DMS114 treated with DMSO at 0.1 percent for 48 hours (cell line): Measurements from ENCODE around the gene EMC10.
A peak's percentile ranks its signal among the peaks of the same experiment; 100 is the strongest.

Experiments used
- DNase-seq: peaks from one replicate; lab custom pipeline; 2025; ENCODE audit not compliant: unreplicated experiment; lab: John Stamatoyannopoulos, UW

Gene EMC10

DNA sequence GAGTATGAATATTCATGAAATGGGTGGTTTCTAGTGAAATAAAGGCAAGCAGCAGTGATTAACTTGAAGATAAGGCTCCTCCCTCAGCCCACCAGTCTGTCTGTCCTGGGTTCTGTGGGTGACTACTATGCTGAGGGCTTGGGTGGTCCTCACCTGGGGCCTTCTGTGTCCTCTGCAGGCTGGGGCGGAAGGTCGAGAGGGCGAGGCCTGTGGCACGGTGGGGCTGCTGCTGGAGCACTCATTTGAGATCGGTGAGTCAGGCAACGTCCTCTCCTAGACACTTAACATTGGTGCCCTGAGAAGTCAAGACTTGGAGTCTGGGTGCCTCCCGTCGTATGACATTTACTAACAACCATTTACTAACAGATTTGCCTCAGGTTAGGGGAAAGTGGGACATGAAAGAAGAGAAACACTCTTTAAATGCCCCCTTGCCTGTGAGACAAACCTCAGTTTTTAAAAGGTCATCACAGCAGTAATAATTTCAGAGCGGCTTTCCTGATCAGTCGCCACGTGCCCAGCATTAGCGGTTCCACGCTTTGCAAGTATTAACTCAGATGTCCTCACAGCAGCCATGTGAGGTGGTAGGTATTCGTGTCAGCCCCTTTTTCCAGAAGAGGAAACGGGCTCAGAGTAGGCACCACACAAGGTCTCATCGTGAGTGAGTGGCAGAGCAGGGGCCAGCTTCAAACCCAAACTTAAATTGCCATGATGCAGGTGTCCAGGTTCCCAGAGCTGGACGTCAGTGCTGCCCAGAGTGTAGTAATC lies 1.6 kb downstream of the EMC10 start:
- no peak for DNase-seq

DNA sequence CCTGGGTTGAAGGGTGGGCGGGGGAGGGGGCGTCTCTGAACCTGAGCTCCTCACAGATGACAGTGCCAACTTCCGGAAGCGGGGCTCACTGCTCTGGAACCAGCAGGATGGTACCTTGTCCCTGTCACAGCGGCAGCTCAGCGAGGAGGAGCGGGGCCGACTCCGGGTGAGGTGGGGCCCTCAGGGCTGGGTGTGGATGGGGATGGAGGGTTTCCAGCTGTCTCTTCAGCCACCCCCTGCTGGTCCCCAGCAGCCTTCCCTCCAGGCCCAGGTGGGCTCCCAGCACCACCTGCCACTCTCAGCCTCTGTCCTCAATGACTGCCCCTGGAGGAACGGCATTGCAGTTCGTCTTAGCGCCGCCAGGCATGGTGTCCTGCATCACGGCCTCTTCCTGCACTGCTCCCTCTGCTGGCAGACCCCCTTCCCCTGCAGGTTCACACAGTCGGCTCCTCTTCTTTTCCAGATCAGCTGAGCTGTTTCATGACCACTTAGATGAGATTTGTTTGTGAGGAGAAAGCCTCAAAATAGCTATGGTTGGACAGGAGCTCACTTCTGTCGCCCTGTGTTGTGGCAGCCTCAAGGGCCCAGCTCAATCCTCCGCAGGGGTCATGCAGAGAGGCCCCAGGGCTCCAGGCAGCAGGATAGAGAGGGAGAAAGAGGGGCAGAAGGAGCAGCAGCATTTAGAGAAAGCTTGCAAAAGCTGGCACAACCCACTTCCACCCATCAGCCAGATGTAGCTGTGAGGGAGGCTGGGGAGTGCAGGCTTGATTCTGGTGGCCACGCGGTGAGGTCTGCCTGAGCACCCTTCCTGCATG lies 2.8 kb downstream of the EMC10 start:
- peak; percentile 31 for DNase-seq

GRCh38 chr19:50479761-50480251 lies 3.5 kb downstream of the EMC10 start:
- no peak for DNase-seq

GRCh38 chr19:50480281-50481111 lies 4.2 kb downstream of the EMC10 start:
- no peak for DNase-seq

- no peak for DNase-seq
Measured at GRCh38 chr19:50481351-50482149, 5.2 kb downstream of the EMC10 start.

DNA sequence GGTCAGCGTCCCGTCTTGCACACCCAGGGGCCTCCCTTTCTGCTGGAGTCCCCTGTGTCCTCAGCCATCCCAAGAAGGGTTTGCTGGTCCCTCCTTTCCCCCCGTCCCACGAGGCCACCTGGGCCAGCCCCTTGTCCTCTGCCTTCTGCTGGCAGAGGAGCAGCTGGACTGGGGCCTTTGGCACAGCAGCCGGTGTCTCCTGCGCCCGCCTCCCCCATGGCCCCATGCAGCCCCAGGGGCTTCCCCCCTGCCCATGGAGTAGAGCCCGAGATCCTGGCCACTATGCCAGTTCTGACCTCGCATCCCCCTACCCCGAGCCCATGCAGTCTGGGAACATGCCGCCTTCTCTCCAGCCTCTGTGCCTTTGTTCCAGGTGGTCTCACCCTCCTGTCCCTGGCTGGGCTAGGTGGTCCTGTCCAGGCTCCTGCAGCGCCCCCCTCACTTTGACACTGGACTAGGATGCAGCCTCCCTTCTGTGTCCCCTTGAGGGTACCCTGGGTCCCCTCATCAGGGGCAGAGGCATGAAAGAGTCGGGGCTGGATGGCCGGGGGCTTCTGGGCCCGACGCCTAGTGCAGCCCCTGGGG lies 6.1 kb downstream of the EMC10 start:
- no peak for DNase-seq

- DNase-seq = no peak
Measured at GRCh38 chr19:50482916-50483315, 6.6 kb downstream of the EMC10 start.

- DNase-seq = no peak
Measured at GRCh38 chr19:50485284-50485955, 9.1 kb downstream of the EMC10 start.

DNA sequence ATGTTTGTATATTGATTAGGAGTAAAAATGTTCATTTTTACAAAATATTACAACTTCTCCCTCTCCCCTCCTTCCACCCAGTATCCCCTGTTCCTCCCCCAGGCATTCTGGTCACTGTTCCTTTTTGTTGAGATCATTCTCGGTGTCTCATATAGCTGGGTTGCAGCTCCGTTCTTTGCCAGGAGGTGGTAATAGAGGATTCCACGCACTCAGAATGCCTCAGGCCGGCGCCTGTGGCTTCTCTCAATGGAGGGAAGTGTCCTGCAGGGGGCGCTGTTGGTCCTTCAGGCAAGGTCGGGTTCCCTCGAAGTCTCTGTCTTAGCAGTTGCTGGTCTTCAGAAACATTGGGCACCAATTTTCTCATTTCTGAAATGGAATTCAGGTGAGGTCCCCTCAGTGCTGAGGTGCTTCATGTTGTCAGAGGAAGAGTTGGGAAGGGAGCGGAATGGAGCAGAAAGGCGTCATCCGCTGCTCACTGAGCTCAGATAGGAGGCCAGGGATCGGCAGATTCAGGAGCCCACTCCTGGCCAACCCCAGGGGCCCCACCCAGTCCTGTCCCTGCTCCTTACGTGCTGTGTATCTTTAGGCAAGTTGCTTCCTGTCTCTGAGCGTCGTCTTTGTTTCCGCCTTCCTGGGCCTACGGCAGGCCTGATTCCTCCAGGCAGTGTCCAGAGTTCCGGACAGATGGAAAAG lies 10.7 kb downstream of the EMC10 start:
- DNase-seq = no peak

DNA sequence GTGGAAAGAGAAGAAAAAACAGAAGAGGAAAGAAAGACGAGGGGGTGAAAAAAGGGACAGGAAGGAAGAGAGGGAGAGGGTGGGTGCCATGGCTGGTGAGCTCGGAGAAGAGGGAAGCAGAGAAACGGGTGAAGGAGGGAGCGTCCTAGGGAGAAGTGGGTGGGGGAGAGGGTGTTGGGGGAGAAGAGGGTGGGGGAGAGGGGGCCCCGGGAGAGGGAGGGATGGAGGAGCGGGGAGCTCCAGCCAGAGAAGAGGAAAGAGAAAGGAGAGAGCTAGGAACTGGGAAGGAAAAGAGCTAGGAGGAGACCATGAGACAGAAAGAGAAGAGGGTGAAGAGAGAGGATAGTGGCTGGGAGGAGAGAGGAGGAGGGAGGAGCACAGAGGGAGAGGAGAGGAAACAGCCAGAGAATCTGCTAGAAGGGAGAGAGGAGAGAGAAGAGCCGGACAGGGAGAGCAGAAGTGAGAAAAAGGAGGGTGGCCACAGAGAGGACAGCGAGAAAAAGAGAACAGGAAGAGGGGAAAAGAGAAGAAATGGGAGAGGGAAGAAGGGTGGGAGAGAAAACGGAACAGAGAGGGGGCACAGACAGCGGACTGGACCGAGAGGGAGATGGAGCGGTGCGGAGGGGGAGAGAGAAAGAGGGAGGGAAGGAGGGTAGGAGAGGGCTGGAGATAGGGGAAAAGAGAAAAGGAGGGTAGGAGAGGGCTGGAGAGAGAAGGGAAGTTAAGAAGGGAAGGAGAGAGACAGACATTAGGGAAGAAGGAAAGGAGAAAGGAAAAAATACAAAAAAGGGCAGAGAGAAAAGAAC lies 12.3 kb downstream of the EMC10 start:
- DNase-seq = no peak

DNA sequence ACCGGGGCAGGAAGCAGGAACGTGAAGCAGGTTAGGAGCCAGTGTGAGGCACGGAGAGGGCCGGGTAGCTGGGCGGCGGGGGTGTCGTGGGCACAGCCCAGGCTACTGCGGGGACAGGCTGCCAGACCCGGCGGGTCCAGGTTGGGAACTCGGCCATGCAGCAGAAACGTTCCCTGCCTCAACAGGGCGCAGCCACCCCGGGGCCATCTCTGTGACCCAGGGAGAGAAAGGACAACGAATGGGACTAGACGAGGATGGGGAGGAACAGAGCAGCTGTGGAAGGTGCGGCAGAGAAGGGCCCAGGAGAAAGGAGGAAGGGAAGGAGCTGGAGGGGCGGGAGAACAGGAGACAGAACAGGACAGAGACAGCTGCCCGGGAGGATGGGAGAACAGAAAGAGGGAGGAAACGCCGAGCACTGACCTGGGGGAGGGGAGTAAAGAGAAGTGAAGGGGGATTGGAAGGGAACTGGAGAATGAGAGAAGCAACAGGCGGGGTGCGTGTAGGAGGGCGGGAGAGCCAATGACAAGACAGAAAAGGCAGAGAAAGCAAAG lies 13.2 kb downstream of the EMC10 start:
- no peak for DNase-seq

DNA sequence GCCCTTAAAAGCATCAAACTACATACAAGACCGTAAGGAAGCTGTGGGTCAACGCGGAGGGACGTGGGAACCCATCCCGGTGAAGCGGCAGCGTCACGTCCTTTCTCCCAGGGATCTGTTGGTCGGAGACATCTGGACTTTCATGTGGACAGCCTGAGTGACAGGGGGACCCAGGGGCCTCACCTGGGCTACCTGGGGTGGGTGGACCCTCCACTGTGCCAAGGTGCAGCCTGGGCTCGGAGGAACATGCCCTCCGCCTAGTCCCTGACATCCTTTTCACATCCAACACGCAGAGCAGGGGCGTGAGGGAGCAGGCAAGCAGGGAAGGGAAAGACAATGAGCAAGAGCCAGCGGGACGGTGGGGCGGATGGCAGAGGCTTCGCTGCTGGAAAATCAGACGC lies 14.1 kb downstream of the EMC10 start:
- DNase-seq = no peak

- DNase-seq = no peak
Measured at GRCh38 chr19:50490991-50491472, 14.7 kb downstream of the EMC10 start.

- no peak for DNase-seq
Measured at GRCh38 chr19:50492303-50493052, 16.2 kb downstream of the EMC10 start.

GRCh38 chr19:50493171-50493570 lies 16.9 kb downstream of the EMC10 start:
- no peak for DNase-seq

- DNase-seq = no peak
Measured at GRCh38 chr19:50494186-50495019, 18.1 kb downstream of the EMC10 start.
